Cardiac muscle cell (in vitro differentiated cells and primary cell): Measurements from ENCODE around the gene SPAG16. TPM values are rescaled to one million over a fixed set of nuclear protein-coding genes. Genes with fewer than 3 reads are reported as not detected.
A peak's percentile ranks its signal among the peaks of the same experiment; 100 is the strongest.

Experiments used
- DNase-seq, 2 donors: peaks; one replicate each; pipeline versions ENCODE4 v3.0.0 to v3.0.0-alpha.2; 2010 to 2017; ENCODE audit warnings: low read depth in 1 of 2, low spot score in 1 of 2
- H3K27ac ChIP-seq: fragments of 200-600 bp; sonication (generic); 2 replicates; pipeline ENCODE4 v1.5.1; 2016
- H3K27me3 ChIP-seq: fragments of 200-600 bp; sonication (generic); 2 replicates; pipeline ENCODE4 v1.6.0; 2016; ENCODE audit warnings: control low read depth
- H3K36me3 ChIP-seq: fragments of 200-600 bp; sonication (generic); 2 replicates; pipeline ENCODE4 v1.5.1; 2016; ENCODE audit warnings: control low read depth
- H3K4me1 ChIP-seq: fragments of 200-600 bp; sonication (generic); 2 replicates; pipeline ENCODE4 v1.8.1; 2017; ENCODE audit warnings: low read depth, mild to moderate bottlenecking, mixed run types
- H3K4me3 ChIP-seq: fragments of 200-600 bp; sonication (generic); 2 replicates; pipeline ENCODE4 v1.5.1; 2016; ENCODE audit warnings: mild to moderate bottlenecking
- H3K9me3 ChIP-seq: fragments of 200-600 bp; sonication (generic); 2 replicates; pipeline ENCODE4 v1.5.1; 2017; ENCODE audit warnings: low read depth, mild to moderate bottlenecking, control low read depth
- CTCF ChIP-seq: IDR thresholded peaks from 2 replicates; pipeline ENCODE4 v1.5.1; 2012; ENCODE audit warnings: low read depth, mild to moderate bottlenecking, low read length
- polyA plus RNA-seq: library from polyadenylated mRNA; unstranded; fragments of >200 nt; fragmentation: Nextera tagmentation; extraction: Ambion mirVana; gene quantifications from 2 replicates; pipeline ENCODE4 v1.2.1, GENCODE V29; 2016
- total RNA-seq: library from RNA; depleted of rRNA; stranded (reverse); fragments of >200 nt; gene quantifications from 2 replicates; pipeline ENCODE4 v1.2.3, GENCODE V29; 2016

Gene SPAG16
- total and polyA plus RNA-seq, 2 experiments from 2014 or later, result 32.8 to 57.9 TPM

- DNase-seq, result no peak
- no peaks in the 10 kb centered on the region for H3K27me3 ChIP-seq
- H3K27ac ChIP-seq, result no peak overlapping the region
- no peaks in the 10 kb centered on the region for H3K4me1 ChIP-seq
- no peak for TF ChIP-seq CTCF
- H3K9me3 ChIP-seq, result no peaks in the 10 kb centered on the region
- no peaks in the 10 kb centered on the region for H3K36me3 ChIP-seq
- H3K4me3 ChIP-seq, result no peak overlapping the region
Measured at GRCh38 chr2:213476641-213477040, 192.4 kb downstream of the SPAG16 start.

- Histone ChIP-seq H3K36me3 (no peaks in the 10 kb centered on the region), H3K27ac (no peak overlapping the region), H3K9me3 (no peaks in the 10 kb centered on the region), H3K4me1 (no peaks in the 10 kb centered on the region), H3K4me3 (no peak overlapping the region), H3K27me3 (no peaks in the 10 kb centered on the region)
- peak in 1 of 2 donors; percentile 3 for DNase-seq
- TF ChIP-seq CTCF, result no peak
Measured at GRCh38 chr2:213490087-213490486, 205.8 kb downstream of the SPAG16 start.

GRCh38 chr2:213491376-213491775 lies 207.1 kb downstream of the SPAG16 start:
- no peaks in the 10 kb centered on the region for H3K27me3 ChIP-seq
- H3K36me3 ChIP-seq, result no peaks in the 10 kb centered on the region
- H3K4me1 ChIP-seq, result no peaks in the 10 kb centered on the region
- H3K27ac ChIP-seq, result no peak overlapping the region
- no peak overlapping the region for H3K4me3 ChIP-seq
- H3K9me3 ChIP-seq, result no peaks in the 10 kb centered on the region
- no peak for DNase-seq
- no peak for TF ChIP-seq CTCF

- Histone ChIP-seq H3K36me3 (no peaks in the 10 kb centered on the region), H3K27me3 (no peaks in the 10 kb centered on the region), H3K9me3 (no peaks in the 10 kb centered on the region), H3K4me3 (no peak overlapping the region), H3K4me1 (no peaks in the 10 kb centered on the region), H3K27ac (no peak overlapping the region)
- no peak for TF ChIP-seq CTCF
- DNase-seq, result no peak
Measured at GRCh38 chr2:213496226-213496625, 212.0 kb downstream of the SPAG16 start.

- H3K36me3 ChIP-seq, result no peaks in the 10 kb centered on the region
- no peak overlapping the region for H3K27ac ChIP-seq
- no peak for DNase-seq
- no peaks in the 10 kb centered on the region for H3K9me3 ChIP-seq
- peaks cover 7% of the 10 kb centered on the region for H3K4me1 ChIP-seq
- H3K4me3 ChIP-seq, result no peak overlapping the region
- no peaks in the 10 kb centered on the region for H3K27me3 ChIP-seq
- TF ChIP-seq CTCF, result no peak
Measured at GRCh38 chr2:213500881-213501280, 216.6 kb downstream of the SPAG16 start.

- H3K4me1 ChIP-seq, result no peaks in the 10 kb centered on the region
- H3K36me3 ChIP-seq, result no peaks in the 10 kb centered on the region
- DNase-seq, result no peak
- H3K27ac ChIP-seq, result no peak overlapping the region
- H3K4me3 ChIP-seq, result no peak overlapping the region
- no peak for TF ChIP-seq CTCF
- H3K9me3 ChIP-seq, result no peaks in the 10 kb centered on the region
- H3K27me3 ChIP-seq, result no peaks in the 10 kb centered on the region
Measured at GRCh38 chr2:213524164-213524563, 239.9 kb downstream of the SPAG16 start.
